ENCODE results near the gene KCNQ5.

DNA sequence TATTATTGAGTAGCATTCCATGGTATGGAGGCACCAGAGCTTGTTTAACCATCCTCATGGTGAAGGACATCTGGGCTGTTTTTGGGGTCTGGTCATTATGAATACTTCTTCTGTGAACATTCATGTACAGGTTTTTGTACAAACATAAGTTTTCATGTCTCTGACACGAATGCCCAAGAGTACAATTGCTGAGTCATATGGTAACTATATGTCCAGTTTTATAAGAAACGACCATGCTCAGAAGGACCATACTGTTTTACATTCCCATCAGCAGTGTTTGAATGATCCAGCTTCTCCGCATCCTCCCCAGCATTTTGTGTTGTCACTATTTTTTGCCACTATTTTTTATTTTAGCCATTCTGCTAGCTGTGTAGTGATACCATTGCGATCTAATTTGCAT, 414.8 kb downstream of the KCNQ5 start:
- TF ChIP-seq, protein P1, sequence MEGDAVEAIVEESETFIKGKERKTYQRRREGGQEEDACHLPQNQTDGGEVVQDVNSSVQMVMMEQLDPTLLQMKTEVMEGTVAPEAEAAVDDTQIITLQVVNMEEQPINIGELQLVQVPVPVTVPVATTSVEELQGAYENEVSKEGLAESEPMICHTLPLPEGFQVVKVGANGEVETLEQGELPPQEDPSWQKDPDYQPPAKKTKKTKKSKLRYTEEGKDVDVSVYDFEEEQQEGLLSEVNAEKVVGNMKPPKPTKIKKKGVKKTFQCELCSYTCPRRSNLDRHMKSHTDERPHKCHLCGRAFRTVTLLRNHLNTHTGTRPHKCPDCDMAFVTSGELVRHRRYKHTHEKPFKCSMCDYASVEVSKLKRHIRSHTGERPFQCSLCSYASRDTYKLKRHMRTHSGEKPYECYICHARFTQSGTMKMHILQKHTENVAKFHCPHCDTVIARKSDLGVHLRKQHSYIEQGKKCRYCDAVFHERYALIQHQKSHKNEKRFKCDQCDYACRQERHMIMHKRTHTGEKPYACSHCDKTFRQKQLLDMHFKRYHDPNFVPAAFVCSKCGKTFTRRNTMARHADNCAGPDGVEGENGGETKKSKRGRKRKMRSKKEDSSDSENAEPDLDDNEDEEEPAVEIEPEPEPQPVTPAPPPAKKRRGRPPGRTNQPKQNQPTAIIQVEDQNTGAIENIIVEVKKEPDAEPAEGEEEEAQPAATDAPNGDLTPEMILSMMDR (IDR thresholded peaks at IDR 0.05), result no peak
- no peak for TF ChIP-seq POLR2AphosphoS5 (IDR thresholded peaks at IDR 0.05)
